AG04450 (cell line): ENCODE data around the gene SPIRE1. TPM values are rescaled to one million over a fixed set of nuclear protein-coding genes. Genes with fewer than 3 reads are reported as not detected.
"Not testable (repeated sequence)": the region's sequence is repeated elsewhere in the genome, so short reads cannot be mapped to it uniquely, and the experiment has no call there.

Source experiments
- CTCF ChIA-PET: fragments of 300-600, 350-600 bp; formaldehyde crosslinking; extraction: SDS; loops from one replicate; lab custom pipeline; 2022; ENCODE audit warnings: antibody characterized with exemption, inconsistent platforms; lab: Charles Lee
- POLR2A ChIA-PET: fragments of 350-600 bp; formaldehyde crosslinking; extraction: SDS; loops from one replicate; lab custom pipeline; 2021; ENCODE audit warnings: antibody characterized with exemption, inconsistent platforms; lab: Yijun Ruan, JAX
- DNase-seq: peaks from one replicate; pipeline ENCODE4 v3.0.0-alpha.2; 2011; ENCODE audit warnings: low read depth, low spot score
- H3K27ac ChIP-seq: one replicate; pipeline ENCODE4 v1.5.1; 2012; ENCODE audit warnings: low read depth, low read length, control low read depth
- H3K27me3 ChIP-seq: one replicate; pipeline ENCODE4 v1.6.0; 2012; ENCODE audit warnings: low read length; ENCODE audit not compliant: control insufficient read depth, insufficient read depth
- H3K4me3 ChIP-seq: 2 replicates; pipeline ENCODE4 v1.5.1; 2011; ENCODE audit warnings: mild to moderate bottlenecking, low read depth, low read length, control low read depth
- H3K9me3 ChIP-seq: 2 replicates; pipeline ENCODE4 v1.5.1; 2012; ENCODE audit warnings: low read length; ENCODE audit not compliant: control insufficient read depth, insufficient read depth
- polyA plus RNA-seq: library from polyadenylated mRNA; depleted of rRNA; stranded (reverse); fragments of >200 nt; gene quantifications from 2 replicates; pipeline ENCODE4 v1.2.3, GENCODE V29; 2011
- TF ChIP-seq, protein P1 (sequence below): IDR thresholded peaks from 2 replicates; pipeline ENCODE4 v1.5.1; 2011; ENCODE audit warnings: low read depth, low read length, control low read depth, inconsistent platforms

The SPIRE1 gene
- polyA plus RNA-seq, 1 experiment, result 22.2 TPM

DNA sequence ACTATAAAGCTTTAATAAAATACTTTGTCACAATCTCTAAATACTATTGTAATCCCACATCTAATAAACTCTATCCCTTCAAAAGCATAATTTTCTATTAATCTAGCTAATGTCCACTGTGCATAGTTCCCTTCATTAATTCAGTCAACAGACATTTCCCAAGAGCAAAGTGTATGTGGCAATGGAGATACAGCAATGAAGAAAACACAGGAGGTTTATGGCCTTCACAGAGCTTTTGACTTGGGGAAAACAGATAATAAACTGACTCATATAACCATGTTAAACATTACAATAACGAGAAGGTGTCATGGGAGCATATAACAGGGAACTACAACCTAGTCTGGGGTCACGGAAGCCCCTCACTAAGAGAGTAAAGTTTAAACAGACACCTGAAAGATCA is 86.3 kb downstream of the SPIRE1 start:
- Histone ChIP-seq H3K27ac (no peak overlapping the region), H3K27me3 (no peaks in the 10 kb centered on the region), H3K4me3 (no peak overlapping the region), H3K9me3 (no peaks in the 10 kb centered on the region)
- ChIA-PET POLR2A (no interaction called here), CTCF (interaction anchor here (0.6 to 0.7 kb wide), 2 partner anchors 16 to 36 kb away, joined by 3 to 4 read pairs; no protein-coding TSS in a partner anchor)
- DNase-seq, result no peak
- TF ChIP-seq, protein P1, sequence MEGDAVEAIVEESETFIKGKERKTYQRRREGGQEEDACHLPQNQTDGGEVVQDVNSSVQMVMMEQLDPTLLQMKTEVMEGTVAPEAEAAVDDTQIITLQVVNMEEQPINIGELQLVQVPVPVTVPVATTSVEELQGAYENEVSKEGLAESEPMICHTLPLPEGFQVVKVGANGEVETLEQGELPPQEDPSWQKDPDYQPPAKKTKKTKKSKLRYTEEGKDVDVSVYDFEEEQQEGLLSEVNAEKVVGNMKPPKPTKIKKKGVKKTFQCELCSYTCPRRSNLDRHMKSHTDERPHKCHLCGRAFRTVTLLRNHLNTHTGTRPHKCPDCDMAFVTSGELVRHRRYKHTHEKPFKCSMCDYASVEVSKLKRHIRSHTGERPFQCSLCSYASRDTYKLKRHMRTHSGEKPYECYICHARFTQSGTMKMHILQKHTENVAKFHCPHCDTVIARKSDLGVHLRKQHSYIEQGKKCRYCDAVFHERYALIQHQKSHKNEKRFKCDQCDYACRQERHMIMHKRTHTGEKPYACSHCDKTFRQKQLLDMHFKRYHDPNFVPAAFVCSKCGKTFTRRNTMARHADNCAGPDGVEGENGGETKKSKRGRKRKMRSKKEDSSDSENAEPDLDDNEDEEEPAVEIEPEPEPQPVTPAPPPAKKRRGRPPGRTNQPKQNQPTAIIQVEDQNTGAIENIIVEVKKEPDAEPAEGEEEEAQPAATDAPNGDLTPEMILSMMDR, result no peak

DNA sequence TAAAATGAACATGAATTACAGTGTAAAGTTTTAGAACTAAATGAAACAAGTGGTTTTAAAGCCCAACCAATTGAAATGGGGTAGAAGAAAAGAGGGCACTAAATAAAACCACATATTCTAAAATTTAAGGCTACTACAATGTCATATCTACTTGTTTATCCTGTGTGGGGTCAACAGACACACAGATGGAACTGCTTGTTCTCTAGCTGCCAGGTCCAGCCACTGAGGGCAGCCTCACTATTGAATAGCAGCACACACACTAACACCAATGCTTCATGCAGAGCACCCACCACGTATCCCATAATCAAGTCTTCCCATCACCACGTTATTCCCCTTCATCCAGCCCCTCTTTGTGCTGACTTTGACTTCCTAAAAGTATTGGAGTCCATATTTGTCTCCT is 88.1 kb downstream of the SPIRE1 start:
- CTCF ChIA-PET, result no interaction called here
- H3K9me3 ChIP-seq, result no peaks in the 10 kb centered on the region
- TF ChIP-seq, protein P1, result no peak
- H3K4me3 ChIP-seq, result no peak overlapping the region
- no peaks in the 10 kb centered on the region for H3K27me3 ChIP-seq
- DNase-seq, result no peak
- POLR2A ChIA-PET, result no interaction called here
- no peak overlapping the region for H3K27ac ChIP-seq

DNA sequence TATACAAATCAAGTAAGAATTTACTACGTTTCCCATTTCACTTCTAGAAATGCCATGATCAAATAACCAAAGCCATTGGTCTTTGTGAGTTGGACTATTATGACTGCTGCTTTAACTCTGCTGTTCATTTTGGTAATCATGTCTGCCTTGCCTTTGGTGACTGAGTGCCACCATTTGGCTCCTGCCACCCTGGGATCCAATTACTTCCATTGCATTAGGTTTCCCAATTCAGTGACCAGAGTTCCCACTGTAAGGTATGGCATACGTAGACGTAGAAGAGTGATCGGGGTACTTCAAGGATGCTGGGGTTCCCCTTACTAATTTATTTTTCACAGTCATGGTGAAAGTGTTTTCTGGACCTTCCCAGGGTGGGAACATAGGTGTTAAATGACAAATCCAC is 90.1 kb downstream of the SPIRE1 start:
- Histone ChIP-seq H3K27me3 (no peaks in the 10 kb centered on the region), H3K27ac (no peak overlapping the region), H3K9me3 (no peaks in the 10 kb centered on the region), H3K4me3 (no peak overlapping the region)
- ChIA-PET CTCF (no interaction called here), POLR2A (no interaction called here)
- TF ChIP-seq, protein P1, result no peak
- DNase-seq, result no peak

DNA sequence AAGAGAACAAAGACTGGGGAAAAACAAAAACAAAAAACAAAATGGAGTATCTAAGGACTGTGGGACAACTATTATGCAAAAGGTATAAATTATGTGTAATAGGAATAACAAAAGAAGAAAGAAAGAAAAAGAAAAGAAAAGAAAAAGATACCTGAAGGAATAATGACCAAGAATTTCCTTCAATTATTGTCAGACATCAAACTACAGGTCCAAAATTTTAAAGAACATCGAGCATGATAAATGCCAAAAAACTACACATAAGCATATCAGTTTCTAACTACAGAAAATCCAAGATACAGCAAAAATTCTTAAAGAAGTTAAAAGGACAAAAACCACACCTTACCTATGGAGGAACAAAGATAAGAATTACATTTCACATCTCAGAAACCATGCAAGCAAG is 93.0 kb downstream of the SPIRE1 start:
- Histone ChIP-seq H3K4me3 (no peak overlapping the region), H3K27me3 (no peaks in the 10 kb centered on the region), H3K9me3 (no peaks in the 10 kb centered on the region), H3K27ac (no peak overlapping the region)
- no peak for DNase-seq
- ChIA-PET POLR2A (no interaction called here), CTCF (interaction anchor here (1.3 kb wide), 1 partner anchor 25 kb away, joined by 3 read pairs; no protein-coding TSS in a partner anchor)
- TF ChIP-seq, protein P1, result no peak

DNA sequence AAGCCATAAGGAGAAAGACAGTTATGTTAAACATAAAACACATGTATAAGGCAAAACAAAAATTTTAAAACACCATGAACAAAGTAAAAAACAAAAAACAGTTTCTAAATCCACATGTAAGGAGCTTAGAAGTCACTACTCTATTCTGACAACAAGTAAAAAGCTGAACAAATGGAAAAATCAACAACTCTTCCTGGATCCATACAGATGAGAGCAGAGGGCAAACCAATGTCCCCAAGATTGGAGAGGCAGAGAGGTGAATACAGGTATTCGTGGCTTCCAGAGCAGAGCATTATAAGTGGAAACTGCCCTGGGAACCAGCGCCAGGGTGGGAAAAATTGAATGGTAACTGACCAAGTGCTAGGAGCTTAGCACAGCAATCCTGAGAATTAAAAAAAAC is 93.5 kb downstream of the SPIRE1 start:
- Histone ChIP-seq H3K9me3 (peaks cover 2% of the 10 kb centered on the region), H3K4me3 (no peak overlapping the region), H3K27me3 (no peaks in the 10 kb centered on the region), H3K27ac (no peak overlapping the region)
- TF ChIP-seq, protein P1, result no peak
- no peak for DNase-seq
- ChIA-PET CTCF (interaction anchor here (0.6 to 1.3 kb wide), 2 partner anchors 12 to 25 kb away, joined by 3 read pairs; no protein-coding TSS in a partner anchor), POLR2A (no interaction called here)

DNA sequence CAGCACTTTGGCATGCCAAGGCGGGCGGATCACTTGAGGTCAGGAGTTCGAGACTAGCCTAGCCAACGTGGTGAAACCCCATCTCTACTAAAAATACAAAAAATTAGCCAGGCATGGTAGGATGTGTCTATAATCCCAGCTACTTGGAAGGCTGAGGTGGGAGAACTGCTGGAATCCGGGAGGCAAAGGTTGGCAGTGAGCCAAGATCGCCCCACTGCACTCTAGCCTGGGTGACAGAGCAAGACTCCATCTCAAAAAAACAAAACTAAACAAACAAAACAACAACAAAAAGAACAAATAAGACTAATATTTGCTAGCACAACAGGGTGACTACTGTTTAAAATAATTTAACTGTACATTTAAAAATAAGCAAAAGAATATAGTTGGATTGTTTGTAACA is 97.3 kb downstream of the SPIRE1 start:
- H3K4me3 ChIP-seq, DNase-seq, CTCF ChIA-PET, H3K27ac ChIP-seq, H3K27me3 ChIP-seq: not testable (repeated sequence)
- peaks cover 20% of the 10 kb centered on the region for H3K9me3 ChIP-seq
- POLR2A ChIA-PET, result interaction anchor here (0.7 kb wide), 1 partner anchor 18 kb away, joined by 3 read pairs; no protein-coding TSS in a partner anchor
